Stimulated activated naive CD8-positive, alpha-beta T cell treated with anti-CD3 and anti-CD28 coated beads, Interleukin-15, amount 100 ng/mL, for 72 hours (primary cell): Measurements from ENCODE around the gene CELF4.
A peak's percentile ranks its signal among the peaks of the same experiment; 100 is the strongest.

ENCODE experiments used
- ATAC-seq: fragments of 150-1000 bp; cut with Tn5 transposase; 2 replicates; pipeline ENCODE4 v1.10.0; 2021; ENCODE audit warnings: mild to moderate bottlenecking, moderate library complexity
- DNase-seq, 2 donors: peaks; one replicate each; pipeline ENCODE4 v3.0.0; 2021 to 2022
- H3K27ac Mint-ChIP-seq, 2 donors: one replicate each; pipeline ENCODE4 v1.8.0; 2022; ENCODE audit warnings: mild to moderate bottlenecking in 2 of 2, mixed read lengths in 2 of 2, moderate library complexity in 2 of 2
- H3K27me3 Mint-ChIP-seq: one replicate; pipeline ENCODE4 v1.8.0; 2022; ENCODE audit warnings: mixed read lengths
- H3K4me1 Mint-ChIP-seq: one replicate; pipeline ENCODE4 v1.8.0; 2022; ENCODE audit warnings: mild to moderate bottlenecking, mixed read lengths
- H3K4me3 Mint-ChIP-seq, 2 donors: one replicate each; pipeline ENCODE4 v1.8.0; 2022; ENCODE audit warnings: mild to moderate bottlenecking in 2 of 2, mixed read lengths in 2 of 2, moderate library complexity in 1 of 2
- H3K9me3 Mint-ChIP-seq, 2 donors: one replicate each; pipeline ENCODE4 v1.8.0; 2022; ENCODE audit warnings: mixed read lengths in 2 of 2

The CELF4 gene

GRCh38 chr18:37527395-37527794 lies 38.2 kb downstream of the CELF4 start:
- Mint-ChIP-seq H3K9me3 (no peaks in the 10 kb centered on the region), H3K4me1 (peaks cover 8% of the 10 kb centered on the region), H3K27ac (no peak overlapping the region), H3K27me3 (peaks cover 56% of the 10 kb centered on the region), H3K4me3 (no peak overlapping the region)
- ATAC-seq (no peak), DNase-seq (no peak)

DNA sequence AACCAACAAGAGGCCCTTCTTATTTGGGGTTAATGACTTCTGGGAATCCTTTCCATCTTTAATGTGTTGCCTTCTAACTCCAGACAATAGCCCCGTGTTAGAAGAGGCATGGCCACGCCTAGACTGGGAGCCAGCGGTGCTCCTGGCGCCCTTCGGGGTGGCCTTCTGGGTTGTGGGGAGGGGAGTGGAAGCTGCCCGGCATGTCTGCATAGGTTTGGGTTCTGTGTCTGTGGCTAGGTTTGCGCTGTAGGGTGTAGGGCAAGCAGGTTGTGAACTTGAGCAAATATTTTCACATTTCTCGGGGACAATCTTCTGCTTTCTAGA lies 40.4 kb downstream of the CELF4 start:
- no peaks in the 10 kb centered on the region for H3K9me3 Mint-ChIP-seq
- peaks cover 8% of the 10 kb centered on the region for H3K4me1 Mint-ChIP-seq
- H3K4me3 Mint-ChIP-seq: no peak overlapping the region
- ATAC-seq: no peak
- no peak overlapping the region for H3K27ac Mint-ChIP-seq
- DNase-seq: no peak
- peaks cover 65% of the 10 kb centered on the region for H3K27me3 Mint-ChIP-seq

- no peaks in the 10 kb centered on the region for H3K9me3 Mint-ChIP-seq
- H3K27ac Mint-ChIP-seq: peak overlapping the region in 1 of 2 donors; percentile 64
- H3K4me3 Mint-ChIP-seq: no peak overlapping the region
- no peak for DNase-seq
- ATAC-seq: no peak
- H3K4me1 Mint-ChIP-seq: peaks cover 8% of the 10 kb centered on the region
- peaks cover 65% of the 10 kb centered on the region for H3K27me3 Mint-ChIP-seq
Measured at GRCh38 chr18:37524498-37525261, 40.9 kb downstream of the CELF4 start.

DNA sequence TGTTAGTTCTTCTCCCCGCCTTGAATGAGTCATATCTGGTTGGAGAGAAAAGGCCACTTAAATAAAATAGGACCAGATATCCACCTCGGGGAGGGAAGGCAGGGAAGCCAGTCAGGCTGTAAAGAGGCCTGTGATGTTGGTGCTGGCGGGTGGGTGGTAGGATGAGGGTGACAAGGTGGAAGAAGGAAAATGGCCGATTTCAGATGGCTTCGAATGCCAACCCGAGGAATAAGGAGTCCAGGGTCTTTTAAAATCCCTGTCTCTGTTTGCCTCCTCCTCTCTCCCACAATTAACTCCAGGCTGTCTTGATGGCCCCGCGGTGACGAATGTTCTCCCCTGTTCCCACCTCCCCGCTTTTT lies 41.5 kb downstream of the CELF4 start:
- peaks cover 8% of the 10 kb centered on the region for H3K4me1 Mint-ChIP-seq
- no peak overlapping the region for H3K4me3 Mint-ChIP-seq
- no peak overlapping the region for H3K27ac Mint-ChIP-seq
- ATAC-seq: no peak
- no peaks in the 10 kb centered on the region for H3K9me3 Mint-ChIP-seq
- DNase-seq: no peak
- H3K27me3 Mint-ChIP-seq: peaks cover 60% of the 10 kb centered on the region

DNA sequence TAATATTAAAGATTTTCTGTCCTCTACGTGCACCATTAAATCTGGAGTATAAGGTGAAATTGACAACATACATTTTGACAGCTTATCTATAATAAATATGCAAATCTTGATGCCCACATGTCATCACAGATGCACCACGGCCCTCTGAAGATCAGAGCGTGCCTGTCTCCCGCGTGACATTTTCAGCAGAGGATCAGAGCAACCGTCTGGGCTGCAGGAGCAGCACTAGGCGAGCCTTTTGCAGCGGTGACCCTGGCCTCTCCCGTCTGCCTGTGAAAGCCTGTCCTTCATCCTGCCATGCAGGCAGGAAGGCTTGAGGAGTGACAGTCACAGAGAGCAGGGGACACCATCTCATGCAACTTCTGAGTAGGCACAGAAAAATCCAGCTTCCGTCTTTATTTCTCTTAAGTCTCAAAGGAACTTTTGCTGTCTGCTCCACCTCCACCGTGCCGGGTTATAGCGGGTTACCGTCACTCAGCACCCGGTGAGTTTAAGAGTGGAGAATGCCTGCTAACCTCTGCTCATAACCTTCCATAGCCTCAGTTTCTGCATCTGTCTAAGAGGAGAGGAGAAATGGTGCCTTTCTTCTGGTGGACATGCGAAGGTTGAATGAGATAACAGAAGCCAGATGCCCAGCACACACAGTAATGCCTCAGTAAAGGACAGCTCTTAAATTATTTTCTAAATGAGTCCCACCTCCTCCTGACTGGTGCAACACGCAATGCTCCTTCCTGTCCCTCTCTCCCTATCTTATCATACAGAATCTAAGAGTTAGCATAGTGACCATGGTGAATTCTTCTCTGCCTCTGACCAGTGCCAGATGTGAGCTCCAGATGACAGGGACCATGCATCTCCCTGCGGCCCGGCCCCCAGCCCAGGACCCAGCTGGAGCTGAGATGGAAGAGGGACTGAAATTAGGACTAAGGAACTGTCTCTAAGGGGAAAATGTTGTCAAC lies 43.8 kb downstream of the CELF4 start:
- H3K4me3 Mint-ChIP-seq: no peak overlapping the region
- peaks cover 60% of the 10 kb centered on the region for H3K27me3 Mint-ChIP-seq
- H3K27ac Mint-ChIP-seq: no peak overlapping the region
- H3K9me3 Mint-ChIP-seq: no peaks in the 10 kb centered on the region
- DNase-seq (no peak), ATAC-seq (no peak)
- H3K4me1 Mint-ChIP-seq: peaks cover 8% of the 10 kb centered on the region

- no peaks in the 10 kb centered on the region for H3K9me3 Mint-ChIP-seq
- H3K27me3 Mint-ChIP-seq: peaks cover 48% of the 10 kb centered on the region
- H3K27ac Mint-ChIP-seq: no peak overlapping the region
- H3K4me3 Mint-ChIP-seq: no peak overlapping the region
- H3K4me1 Mint-ChIP-seq: peaks cover 8% of the 10 kb centered on the region
- no peak for DNase-seq
- ATAC-seq: no peak
Measured at GRCh38 chr18:37520508-37520907, 45.1 kb downstream of the CELF4 start.

DNA sequence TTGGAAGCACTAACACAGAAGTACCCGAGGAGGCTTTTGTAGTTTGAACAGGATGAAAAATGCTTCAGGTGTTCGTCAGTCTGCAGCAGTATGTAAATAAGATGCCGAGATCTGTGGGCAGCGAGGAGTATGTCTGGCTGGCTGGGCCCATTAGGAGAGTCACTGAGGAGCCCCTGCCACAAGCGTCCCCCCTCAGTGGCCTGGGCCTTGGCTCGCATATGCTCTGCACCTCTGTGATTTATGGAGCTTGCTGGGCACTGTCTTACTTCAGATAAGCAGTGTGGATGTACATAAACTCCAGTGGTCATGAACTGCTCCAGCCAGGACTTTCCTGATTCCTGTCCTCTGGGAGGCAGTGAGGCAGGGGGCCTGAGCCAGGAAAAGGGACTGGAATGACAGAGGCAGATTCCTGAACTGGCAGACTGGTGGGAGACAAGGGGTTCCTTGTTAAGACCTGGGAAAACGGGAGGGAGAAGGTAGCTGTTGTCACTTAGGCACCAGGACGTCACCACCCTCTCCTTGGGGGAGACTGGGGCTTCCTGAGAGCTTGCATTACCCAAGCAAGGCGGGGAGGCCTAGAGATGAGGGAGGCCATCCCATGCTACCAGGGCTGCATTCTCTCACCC lies 46.0 kb downstream of the CELF4 start:
- Mint-ChIP-seq H3K27me3 (peaks cover 39% of the 10 kb centered on the region), H3K4me3 (no peak overlapping the region), H3K27ac (no peak overlapping the region), H3K4me1 (peaks cover 1% of the 10 kb centered on the region), H3K9me3 (no peaks in the 10 kb centered on the region)
- ATAC-seq (no peak), DNase-seq (no peak)

- H3K4me1 Mint-ChIP-seq: no peaks in the 10 kb centered on the region
- peaks cover 0 to 3% of the 10 kb centered on the region in 2 donors for H3K9me3 Mint-ChIP-seq
- no peak overlapping the region for H3K4me3 Mint-ChIP-seq
- no peak overlapping the region for H3K27ac Mint-ChIP-seq
- peaks cover 11% of the 10 kb centered on the region for H3K27me3 Mint-ChIP-seq
- ATAC-seq (no peak), DNase-seq (no peak)
Measured at GRCh38 chr18:37516361-37516853, 49.2 kb downstream of the CELF4 start.

DNA sequence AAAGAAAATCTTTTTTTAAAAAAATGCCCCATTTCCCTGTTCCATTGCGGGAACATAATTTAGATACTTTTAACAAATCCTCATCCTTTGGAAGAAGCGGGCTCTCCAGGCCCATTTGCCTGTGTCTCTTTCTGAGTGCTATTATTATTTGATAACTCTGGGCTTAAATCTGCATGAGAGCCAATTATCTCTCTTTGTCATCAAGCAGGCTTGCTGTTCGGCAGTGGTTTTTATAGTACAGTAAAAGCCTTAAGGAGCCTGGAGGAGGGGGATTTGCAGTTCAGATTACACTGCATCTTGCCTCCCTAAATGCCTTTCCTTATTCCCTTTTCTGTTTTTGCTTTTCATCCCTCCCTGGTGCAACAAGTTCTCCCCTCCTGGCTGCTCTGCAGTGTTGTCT lies 50.6 kb downstream of the CELF4 start:
- Mint-ChIP-seq H3K27ac (no peak overlapping the region), H3K27me3 (peaks cover 16% of the 10 kb centered on the region), H3K4me3 (no peak overlapping the region), H3K4me1 (no peaks in the 10 kb centered on the region), H3K9me3 (peaks cover 1 to 9% of the 10 kb centered on the region in 2 donors)
- ATAC-seq (no peak), DNase-seq (no peak)

DNA sequence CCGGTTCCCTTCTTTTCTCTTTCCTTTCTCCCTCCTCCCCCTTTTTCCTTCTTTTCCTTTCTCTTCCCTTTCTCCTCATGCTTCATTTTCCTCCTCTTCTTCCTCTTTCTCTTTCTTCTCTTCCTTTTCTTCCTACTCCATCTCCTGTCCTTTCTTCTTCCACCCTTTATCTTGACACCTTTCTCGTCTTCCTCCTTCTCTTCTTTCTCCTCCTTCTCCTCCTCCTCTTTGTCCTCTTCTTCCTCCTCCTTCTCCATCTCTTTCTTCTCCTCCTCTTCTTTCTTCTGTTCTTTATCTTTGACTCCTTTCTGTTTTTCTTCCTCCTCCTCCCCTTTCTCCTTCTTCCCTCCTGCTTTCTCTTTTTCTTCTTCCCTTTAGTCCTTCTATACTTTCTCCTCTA lies 53.2 kb downstream of the CELF4 start:
- H3K9me3 Mint-ChIP-seq: peaks cover 10 to 13% of the 10 kb centered on the region in 2 donors
- DNase-seq: no peak
- no peak overlapping the region for H3K4me3 Mint-ChIP-seq
- ATAC-seq: no peak
- H3K27ac Mint-ChIP-seq: no peak overlapping the region
- no peaks in the 10 kb centered on the region for H3K4me1 Mint-ChIP-seq
- peaks cover 9% of the 10 kb centered on the region for H3K27me3 Mint-ChIP-seq

GRCh38 chr18:37511721-37512298 lies 53.8 kb downstream of the CELF4 start:
- Mint-ChIP-seq H3K9me3 (peaks cover 10 to 13% of the 10 kb centered on the region in 2 donors), H3K4me3 (no peak overlapping the region), H3K27me3 (peaks cover 8% of the 10 kb centered on the region), H3K4me1 (no peaks in the 10 kb centered on the region), H3K27ac (no peak overlapping the region)
- DNase-seq: no peak
- no peak for ATAC-seq

DNA sequence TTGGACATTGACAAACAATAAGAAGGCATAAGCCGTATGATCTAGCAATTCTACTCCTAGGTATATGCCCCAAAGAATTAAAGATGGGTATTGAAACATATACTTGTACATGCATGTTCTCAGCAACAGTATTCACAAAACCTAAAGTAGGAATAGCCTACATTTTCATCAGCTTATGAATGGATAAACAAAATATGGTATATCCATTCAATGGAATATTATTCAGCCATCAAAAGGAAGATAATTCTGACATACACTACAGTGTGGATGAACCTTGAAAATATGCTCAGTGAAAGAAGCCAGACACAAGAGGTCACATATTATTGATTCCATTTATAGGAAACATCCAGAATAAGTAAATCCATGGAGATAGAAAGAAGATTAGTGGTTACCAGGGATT lies 56.0 kb downstream of the CELF4 start:
- ATAC-seq (no peak), DNase-seq (no peak)
- Mint-ChIP-seq H3K27ac (no peak overlapping the region), H3K9me3 (peaks cover 10 to 13% of the 10 kb centered on the region in 2 donors), H3K4me3 (no peak overlapping the region), H3K4me1 (no peaks in the 10 kb centered on the region), H3K27me3 (peaks cover 8% of the 10 kb centered on the region)

- ATAC-seq: no peak
- H3K27me3 Mint-ChIP-seq: peaks cover 8% of the 10 kb centered on the region
- no peak overlapping the region for H3K27ac Mint-ChIP-seq
- no peak overlapping the region for H3K4me3 Mint-ChIP-seq
- no peaks in the 10 kb centered on the region for H3K4me1 Mint-ChIP-seq
- peaks cover 10 to 13% of the 10 kb centered on the region in 2 donors for H3K9me3 Mint-ChIP-seq
- DNase-seq: no peak
Measured at GRCh38 chr18:37508207-37508606, 57.4 kb downstream of the CELF4 start.

- Mint-ChIP-seq H3K9me3 (peaks cover 10 to 13% of the 10 kb centered on the region in 2 donors), H3K4me3 (no peak overlapping the region), H3K4me1 (no peaks in the 10 kb centered on the region), H3K27ac (no peak overlapping the region), H3K27me3 (peaks cover 8% of the 10 kb centered on the region)
- ATAC-seq (no peak), DNase-seq (no peak)
Measured at GRCh38 chr18:37507239-37507638, 58.4 kb downstream of the CELF4 start.

- DNase-seq: no peak
- Mint-ChIP-seq H3K4me3 (no peak overlapping the region), H3K27me3 (peaks cover under 1% of the 10 kb centered on the region), H3K27ac (no peak overlapping the region), H3K4me1 (no peaks in the 10 kb centered on the region), H3K9me3 (peaks cover 6 to 10% of the 10 kb centered on the region in 2 donors)
- no peak for ATAC-seq
Measured at GRCh38 chr18:37506001-37506400, 59.6 kb downstream of the CELF4 start.
